Mucosa of rectum (tissue), 2 donors: Measurements from ENCODE around the gene EHMT2.
"Not testable (repeated sequence)": the region's sequence is repeated elsewhere in the genome, so short reads cannot be mapped to it uniquely, and the experiment has no call there.

Experiments
- H3K27ac ChIP-seq, 2 donors: one replicate each; pipeline ENCODE4 v1.7.0; 2013; ENCODE audit warnings: inconsistent platforms in 2 of 2, low read depth in 2 of 2, low read length in 2 of 2
- H3K27me3 ChIP-seq, 2 donors: one replicate each; pipeline ENCODE4 v1.7.0; 2013; ENCODE audit warnings: low read length in 2 of 2; ENCODE audit not compliant: control insufficient read depth in 2 of 2, insufficient read depth in 2 of 2
- H3K36me3 ChIP-seq, 2 donors: one replicate each; pipeline ENCODE4 v1.7.0; 2013; ENCODE audit warnings: low read length in 2 of 2; ENCODE audit not compliant: control insufficient read depth in 2 of 2, insufficient read depth in 2 of 2
- H3K4me1 ChIP-seq, 2 donors: one replicate each; pipeline ENCODE4 v1.7.0; 2013; ENCODE audit warnings: low read length in 2 of 2, mild to moderate bottlenecking in 1 of 2; ENCODE audit not compliant: control insufficient read depth in 2 of 2, insufficient read depth in 2 of 2
- H3K4me3 ChIP-seq, 2 donors: one replicate each; pipeline ENCODE4 v1.7.0; 2013; ENCODE audit warnings: low read length in 2 of 2
- H3K9ac ChIP-seq, 2 donors: one replicate each; pipeline ENCODE4 v1.7.0; 2013; ENCODE audit warnings: low read length in 2 of 2, low read depth in 1 of 2, mild to moderate bottlenecking in 1 of 2
- H3K9me3 ChIP-seq, 2 donors: one replicate each; pipeline ENCODE4 v1.7.0; 2013; ENCODE audit warnings: low read length in 2 of 2; ENCODE audit not compliant: control insufficient read depth in 2 of 2
- donor health status: healthy.
- donor health status: Normal muscosa, but diverticular disease.

The EHMT2 gene

GRCh38 chr6:31915756-31916155 lies 18.3 kb upstream of the EHMT2 start:
- no peak overlapping the region for H3K4me3 ChIP-seq
- H3K9ac ChIP-seq, result no peak overlapping the region
- H3K9me3 ChIP-seq, result no peaks in the 10 kb centered on the region
- H3K27me3 ChIP-seq, result no peaks in the 10 kb centered on the region
- no peaks in the 10 kb centered on the region for H3K4me1 ChIP-seq
- H3K36me3 ChIP-seq, result no peaks in the 10 kb centered on the region
- no peak overlapping the region for H3K27ac ChIP-seq

- Histone ChIP-seq H3K9me3 (no peaks in the 10 kb centered on the region), H3K27me3 (no peaks in the 10 kb centered on the region), H3K36me3 (no peaks in the 10 kb centered on the region), H3K4me3 (no peak overlapping the region), H3K27ac (no peak overlapping the region), H3K4me1 (no peaks in the 10 kb centered on the region), H3K9ac (no peak overlapping the region)
Observed at GRCh38 chr6:31915351-31915750, 17.9 kb upstream of the EHMT2 start.

DNA sequence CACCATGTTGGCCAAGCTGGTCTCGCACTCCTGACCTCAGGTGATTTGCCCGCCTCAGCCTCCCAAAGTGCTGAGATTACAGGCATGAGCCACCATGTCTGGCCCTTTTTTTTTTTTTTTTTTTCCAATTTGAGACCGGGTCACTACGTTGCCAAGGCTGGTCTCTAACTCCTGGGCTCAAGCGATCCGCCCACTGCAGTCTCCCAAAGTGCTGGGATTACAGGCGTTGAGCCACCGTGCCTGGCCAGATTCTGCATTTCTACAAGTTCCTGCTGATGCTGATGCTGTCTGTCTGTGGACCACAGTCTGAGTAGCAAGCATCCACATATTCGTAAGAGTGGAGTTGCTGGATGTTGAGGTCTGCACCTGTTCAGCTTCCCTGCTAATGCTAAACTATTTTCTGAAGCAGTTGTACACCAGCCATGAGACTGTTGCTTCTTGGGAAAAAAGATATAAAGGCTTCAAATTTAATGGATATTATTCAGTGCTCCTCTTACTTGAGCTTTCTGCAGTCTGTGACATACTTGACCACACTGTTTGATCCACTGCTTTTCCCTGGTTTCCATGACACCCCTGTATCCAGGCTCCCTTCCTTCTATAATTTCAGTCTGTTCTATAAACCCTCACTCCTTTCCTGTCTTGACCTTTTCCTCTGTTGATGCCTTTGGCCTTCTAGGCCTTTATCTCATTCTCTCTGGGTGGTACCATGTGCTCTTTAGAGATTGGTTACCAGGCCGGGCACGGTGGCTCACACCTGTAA lies 14.5 kb upstream of the EHMT2 start:
- Histone ChIP-seq H3K4me1 (no peaks in the 10 kb centered on the region), H3K9ac (no peak overlapping the region)

GRCh38 chr6:31909298-31909697 lies 11.8 kb upstream of the EHMT2 start:
- not testable (repeated sequence) for H3K4me1 ChIP-seq, H3K36me3 ChIP-seq, H3K27ac ChIP-seq, H3K4me3 ChIP-seq, H3K9me3 ChIP-seq, H3K9ac ChIP-seq, H3K27me3 ChIP-seq

More for the DNA sequence above, 14.5 kb upstream of the EHMT2 start:
- Histone ChIP-seq H3K36me3 (no peaks in the 10 kb centered on the region), H3K27me3 (no peaks in the 10 kb centered on the region), H3K9me3 (no peaks in the 10 kb centered on the region), H3K4me3 (no peak overlapping the region), H3K27ac (no peak overlapping the region)

DNA sequence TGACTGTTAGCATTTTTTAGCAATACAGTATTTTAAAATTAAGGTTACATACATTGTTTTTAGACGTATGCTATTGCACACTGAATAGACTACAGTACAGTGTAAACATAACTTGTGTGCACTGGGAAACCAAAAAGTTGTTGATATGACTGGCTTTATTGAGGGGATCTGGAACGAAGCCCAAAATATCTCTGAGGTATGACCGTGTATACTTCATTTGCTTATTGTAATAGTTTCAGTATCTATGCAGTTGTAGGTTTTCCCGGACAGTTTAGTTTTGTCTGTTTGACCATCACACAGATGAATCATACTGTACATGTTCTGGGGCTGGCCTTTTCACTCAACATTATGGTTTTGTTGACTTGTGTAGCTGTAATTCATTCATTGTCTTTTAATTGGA lies 11.3 kb upstream of the EHMT2 start:
- Histone ChIP-seq H3K4me3 (no peak overlapping the region), H3K36me3 (no peaks in the 10 kb centered on the region)

GRCh38 chr6:31908255-31908654 lies 10.8 kb upstream of the EHMT2 start:
- H3K27ac ChIP-seq, H3K9me3 ChIP-seq, H3K27me3 ChIP-seq, H3K4me1 ChIP-seq, H3K36me3 ChIP-seq, H3K4me3 ChIP-seq, H3K9ac ChIP-seq: not testable (repeated sequence)

More for the DNA sequence above, 11.3 kb upstream of the EHMT2 start:
- Histone ChIP-seq H3K27me3 (peaks cover 0 to 3% of the 10 kb centered on the region in 2 donors), H3K9ac (no peak overlapping the region), H3K4me1 (no peaks in the 10 kb centered on the region), H3K9me3 (no peaks in the 10 kb centered on the region), H3K27ac (no peak overlapping the region)

- H3K4me3 ChIP-seq, result no peak overlapping the region
- H3K36me3 ChIP-seq, result no peaks in the 10 kb centered on the region
- H3K27me3 ChIP-seq, result peaks cover 0 to 3% of the 10 kb centered on the region in 2 donors
- H3K27ac ChIP-seq, result no peak overlapping the region
- no peak overlapping the region for H3K9ac ChIP-seq
- H3K9me3 ChIP-seq, result no peaks in the 10 kb centered on the region
- H3K4me1 ChIP-seq, result peaks cover 6% of the 10 kb centered on the region in 2 donors
Observed at GRCh38 chr6:31907158-31907813, 9.8 kb upstream of the EHMT2 start.

GRCh38 chr6:31906727-31907126 lies 9.2 kb upstream of the EHMT2 start:
- not testable (repeated sequence) for H3K27me3 ChIP-seq, H3K4me1 ChIP-seq, H3K9ac ChIP-seq, H3K9me3 ChIP-seq, H3K27ac ChIP-seq, H3K4me3 ChIP-seq, H3K36me3 ChIP-seq

GRCh38 chr6:31906122-31906521 lies 8.6 kb upstream of the EHMT2 start:
- no peaks in the 10 kb centered on the region for H3K9me3 ChIP-seq
- peaks cover 0 to 3% of the 10 kb centered on the region in 2 donors for H3K27me3 ChIP-seq
- H3K36me3 ChIP-seq, result no peaks in the 10 kb centered on the region
- peaks cover 7 to 10% of the 10 kb centered on the region in 2 donors for H3K4me1 ChIP-seq
- H3K9ac ChIP-seq, result no peak overlapping the region
- H3K27ac ChIP-seq, result no peak overlapping the region
- no peak overlapping the region for H3K4me3 ChIP-seq

DNA sequence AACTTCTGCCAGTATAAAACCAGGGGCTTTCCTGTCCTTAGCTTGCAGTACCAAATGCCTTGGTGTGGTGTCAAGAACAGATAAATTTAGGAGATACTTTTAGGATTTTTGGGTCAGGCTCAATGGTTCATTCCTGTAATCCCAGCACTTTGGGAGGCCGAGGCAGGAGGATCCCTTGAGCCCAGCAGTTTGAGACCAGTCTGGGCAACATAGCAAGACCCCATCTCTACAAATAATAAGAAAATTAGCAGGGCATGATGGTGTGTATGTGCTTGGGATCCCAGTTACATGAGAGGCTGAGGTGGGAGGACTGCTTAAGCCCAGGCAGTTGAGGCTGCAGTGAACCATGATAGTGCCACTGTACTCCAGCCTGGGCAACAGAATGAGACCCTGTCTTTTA lies 7.5 kb upstream of the EHMT2 start:
- Histone ChIP-seq H3K27ac (no peak overlapping the region), H3K36me3 (no peaks in the 10 kb centered on the region), H3K9ac (no peak overlapping the region), H3K4me1 (peaks cover 11 to 12% of the 10 kb centered on the region in 2 donors), H3K9me3 (no peaks in the 10 kb centered on the region), H3K27me3 (peaks cover 0 to 3% of the 10 kb centered on the region in 2 donors), H3K4me3 (no peak overlapping the region)
